Measurements from ENCODE around the gene SLC22A31. TPM values are rescaled to one million over a fixed set of nuclear protein-coding genes. Genes with fewer than 3 reads are reported as not detected.

SLC22A31 gene
- polyA plus RNA-seq, 1 experiment: 0.25 TPM

DNA sequence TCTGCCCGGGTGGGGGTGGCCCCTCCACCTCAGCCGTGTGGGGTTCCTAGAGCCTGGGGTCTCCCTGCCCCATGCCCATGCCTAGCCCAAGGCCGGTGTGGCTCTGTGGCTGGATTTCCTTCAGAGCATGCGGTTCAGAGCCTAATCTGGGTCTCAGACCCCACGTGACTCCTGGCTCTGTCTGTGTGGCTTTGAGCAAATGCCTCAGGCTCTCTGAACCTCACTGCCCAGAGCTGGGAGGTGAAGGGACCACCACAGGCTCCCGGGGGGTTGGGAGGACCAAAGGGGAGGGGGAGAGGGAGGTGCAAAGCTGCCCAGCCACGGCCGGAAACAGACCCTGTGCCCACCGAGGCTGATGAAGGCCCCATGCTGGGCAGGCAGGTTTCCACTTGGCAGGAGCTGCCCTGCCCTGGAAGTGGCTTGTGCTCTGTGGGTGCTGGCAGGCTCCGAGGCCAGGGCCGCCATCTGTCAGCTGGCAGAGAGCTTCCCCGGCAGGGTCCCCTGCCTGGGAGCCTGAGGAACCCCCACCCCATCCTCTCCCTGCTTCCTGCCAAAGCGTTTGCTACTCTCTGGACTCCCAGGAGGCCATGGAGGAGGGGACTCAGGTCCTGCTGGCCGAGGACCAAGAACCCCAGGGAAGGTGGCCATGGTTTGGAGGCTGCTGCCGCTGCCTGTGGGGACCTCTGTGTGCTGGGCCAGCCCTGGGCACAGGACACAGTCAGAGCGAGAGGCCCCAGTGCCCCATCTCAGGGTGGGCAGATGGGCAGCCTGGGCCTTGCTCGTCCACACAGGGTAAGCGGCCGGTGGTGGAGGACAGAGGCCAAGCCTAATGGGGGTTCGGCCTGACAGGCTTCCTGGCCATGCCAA lies 24.8 kb downstream of the SLC22A31 start:
- Histone ChIP-seq H3K27me3 (ENCODE audit: control insufficient read depth, insufficient read depth, low read length) (peaks cover 70% of the 10 kb centered on the region), H3K9me3 (ENCODE audit: control insufficient read depth, insufficient read depth, low read length) (peaks cover 4% of the 10 kb centered on the region; the same call in 1 of the 2 replicates), H3K4me3 (ENCODE audit: low read depth, low read length) (no peak overlapping the region), H3K27ac (ENCODE audit: low read depth, low read length) (no peak overlapping the region)
- ChIA-PET POLR2A (no interaction called here), CTCF (no interaction called here)
- TF ChIP-seq, protein P1, sequence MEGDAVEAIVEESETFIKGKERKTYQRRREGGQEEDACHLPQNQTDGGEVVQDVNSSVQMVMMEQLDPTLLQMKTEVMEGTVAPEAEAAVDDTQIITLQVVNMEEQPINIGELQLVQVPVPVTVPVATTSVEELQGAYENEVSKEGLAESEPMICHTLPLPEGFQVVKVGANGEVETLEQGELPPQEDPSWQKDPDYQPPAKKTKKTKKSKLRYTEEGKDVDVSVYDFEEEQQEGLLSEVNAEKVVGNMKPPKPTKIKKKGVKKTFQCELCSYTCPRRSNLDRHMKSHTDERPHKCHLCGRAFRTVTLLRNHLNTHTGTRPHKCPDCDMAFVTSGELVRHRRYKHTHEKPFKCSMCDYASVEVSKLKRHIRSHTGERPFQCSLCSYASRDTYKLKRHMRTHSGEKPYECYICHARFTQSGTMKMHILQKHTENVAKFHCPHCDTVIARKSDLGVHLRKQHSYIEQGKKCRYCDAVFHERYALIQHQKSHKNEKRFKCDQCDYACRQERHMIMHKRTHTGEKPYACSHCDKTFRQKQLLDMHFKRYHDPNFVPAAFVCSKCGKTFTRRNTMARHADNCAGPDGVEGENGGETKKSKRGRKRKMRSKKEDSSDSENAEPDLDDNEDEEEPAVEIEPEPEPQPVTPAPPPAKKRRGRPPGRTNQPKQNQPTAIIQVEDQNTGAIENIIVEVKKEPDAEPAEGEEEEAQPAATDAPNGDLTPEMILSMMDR (IDR thresholded peaks at IDR 0.05; ENCODE audit: low read depth, low read length): no peak
- DNase-seq (ENCODE audit: low read depth, low spot score): no peak

DNA sequence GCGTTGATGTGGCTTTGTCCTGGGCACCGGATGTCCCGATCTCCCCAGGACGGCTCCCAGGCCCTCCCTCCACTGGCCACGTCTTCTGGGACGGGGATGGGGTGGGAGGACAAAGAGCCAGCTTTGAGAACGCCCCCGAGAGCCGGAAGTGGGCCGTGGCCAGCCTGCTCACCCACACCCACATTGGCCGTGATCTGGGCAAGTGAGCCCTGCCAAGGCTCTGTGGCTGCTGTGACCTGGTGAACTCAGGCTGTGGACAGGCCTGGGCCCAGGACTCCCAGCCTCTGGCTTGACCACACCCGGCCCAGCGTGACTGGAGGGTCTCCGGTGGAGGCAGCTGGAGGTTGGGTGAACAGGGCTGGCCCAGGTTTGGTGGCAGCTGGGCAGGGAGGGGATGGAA lies 25.5 kb downstream of the SLC22A31 start:
- Histone ChIP-seq H3K27me3 (ENCODE audit: control insufficient read depth, insufficient read depth, low read length) (peaks cover 70% of the 10 kb centered on the region), H3K9me3 (ENCODE audit: control insufficient read depth, insufficient read depth, low read length) (peaks cover 4% of the 10 kb centered on the region; the same call in 1 of the 2 replicates), H3K27ac (ENCODE audit: low read depth, low read length) (no peak overlapping the region), H3K4me3 (ENCODE audit: low read depth, low read length) (no peak overlapping the region)
- TF ChIP-seq, protein P1 (IDR thresholded peaks at IDR 0.05; ENCODE audit: low read depth, low read length): no peak
- no peak for DNase-seq (ENCODE audit: low read depth, low spot score)
- ChIA-PET POLR2A (no interaction called here), CTCF (no interaction called here)

DNA sequence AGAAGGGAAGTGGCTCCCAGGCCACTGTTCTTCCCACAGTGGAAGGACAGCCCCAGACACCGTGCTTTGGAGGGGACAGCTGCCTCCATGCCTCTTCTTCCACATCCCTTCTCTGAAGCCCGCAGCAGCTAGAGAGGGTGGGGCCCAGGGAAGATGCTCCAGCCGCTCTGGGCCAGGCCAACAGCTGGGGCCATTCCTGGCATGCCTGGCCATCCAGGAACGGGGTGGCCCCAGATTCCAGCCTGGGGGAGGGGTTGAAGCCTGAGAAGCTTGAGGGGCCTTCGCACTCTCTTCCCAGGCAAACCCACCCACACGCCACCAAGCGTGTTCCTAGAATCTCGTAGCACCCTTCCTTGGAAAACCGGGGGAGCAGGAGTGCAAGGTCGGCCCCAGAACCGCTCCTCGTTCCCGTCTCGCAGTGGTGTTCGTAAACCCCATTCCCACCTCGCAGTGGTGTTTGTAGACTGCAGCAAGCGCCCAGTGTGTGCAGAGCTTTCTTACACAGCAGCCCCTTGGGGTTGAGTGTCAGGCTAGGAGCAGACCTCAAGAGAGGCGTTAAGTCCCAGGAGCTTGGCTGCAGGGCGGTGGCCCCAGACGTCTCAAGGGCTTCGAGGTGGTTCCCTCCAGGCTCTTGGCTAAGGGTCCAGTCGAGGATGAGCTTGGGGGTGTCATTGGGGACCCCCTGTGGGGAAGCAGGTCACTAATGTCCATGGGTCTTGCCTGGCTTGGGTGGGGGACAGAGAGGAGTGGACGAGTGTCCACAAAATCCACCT lies 26.1 kb downstream of the SLC22A31 start:
- Histone ChIP-seq H3K27ac (ENCODE audit: low read depth, low read length) (no peak overlapping the region), H3K4me3 (ENCODE audit: low read depth, low read length) (no peak overlapping the region), H3K27me3 (ENCODE audit: control insufficient read depth, insufficient read depth, low read length) (peaks cover 72% of the 10 kb centered on the region), H3K9me3 (ENCODE audit: control insufficient read depth, insufficient read depth, low read length) (peaks cover 4% of the 10 kb centered on the region; the same call in 1 of the 2 replicates)
- POLR2A ChIA-PET: no interaction called here
- TF ChIP-seq, protein P1 (IDR thresholded peaks at IDR 0.05; ENCODE audit: low read depth, low read length): no peak
- DNase-seq (ENCODE audit: low read depth, low spot score): no peak
- CTCF ChIA-PET: no interaction called here

DNA sequence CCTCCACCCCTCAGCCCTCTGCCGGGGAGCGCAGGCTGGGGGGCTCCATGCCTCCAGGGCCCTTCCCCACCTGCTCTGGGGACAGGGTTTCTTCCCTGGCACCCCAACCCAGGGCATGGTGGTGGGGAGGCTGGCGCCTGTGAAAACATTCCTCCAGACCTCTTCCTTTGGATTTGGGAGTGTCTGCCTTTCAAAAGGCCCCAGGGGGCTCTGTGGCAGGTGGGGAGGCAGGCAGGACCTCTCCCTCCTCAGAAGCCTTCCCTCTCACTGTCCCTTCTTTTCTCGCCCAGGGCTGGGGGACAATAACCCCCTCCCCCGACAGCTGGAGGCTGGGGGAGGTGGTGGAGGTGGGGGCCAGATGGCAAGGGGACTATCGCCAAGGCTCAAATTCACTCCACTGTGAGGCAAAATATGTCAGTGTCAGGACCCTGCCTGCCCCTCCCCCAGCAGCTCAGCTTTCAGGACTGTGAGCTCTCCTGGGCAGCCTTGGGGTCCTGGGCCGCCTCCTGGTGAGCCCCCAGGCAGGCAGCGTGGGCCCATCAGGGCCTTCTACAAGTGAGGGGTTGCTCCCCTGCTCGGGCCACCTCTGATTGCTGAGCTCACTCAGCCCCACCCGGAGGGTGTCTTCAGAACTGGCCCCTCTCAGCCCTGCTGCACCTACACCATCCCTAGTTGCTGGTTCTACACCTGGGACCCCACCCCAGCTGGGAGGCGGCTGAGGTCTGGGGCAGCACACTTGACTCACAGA lies 27.0 kb downstream of the SLC22A31 start:
- TF ChIP-seq, protein P1 (IDR thresholded peaks at IDR 0.05; ENCODE audit: low read depth, low read length): no peak
- Histone ChIP-seq H3K27me3 (ENCODE audit: control insufficient read depth, insufficient read depth, low read length) (peaks cover 78% of the 10 kb centered on the region), H3K4me3 (ENCODE audit: low read depth, low read length) (no peak overlapping the region), H3K27ac (ENCODE audit: low read depth, low read length) (no peak overlapping the region), H3K9me3 (ENCODE audit: control insufficient read depth, insufficient read depth, low read length) (peaks cover 4% of the 10 kb centered on the region; the same call in 1 of the 2 replicates)
- POLR2A ChIA-PET: no interaction called here
- no peak for DNase-seq (ENCODE audit: low read depth, low spot score)
- CTCF ChIA-PET: no interaction called here

Measured in AG04450 (cell line).